ENCODE results near the gene PAPOLA. TPM values are rescaled to one million over a fixed set of nuclear protein-coding genes. Genes with fewer than 3 reads are reported as not detected.
"Not testable (repeated sequence)": the region's sequence is repeated elsewhere in the genome, so short reads cannot be mapped to it uniquely, and the experiment has no call there.

Gene PAPOLA
- total RNA-seq, 3 donors from 2014 or later = 146 to 214 (median 212) TPM

DNA sequence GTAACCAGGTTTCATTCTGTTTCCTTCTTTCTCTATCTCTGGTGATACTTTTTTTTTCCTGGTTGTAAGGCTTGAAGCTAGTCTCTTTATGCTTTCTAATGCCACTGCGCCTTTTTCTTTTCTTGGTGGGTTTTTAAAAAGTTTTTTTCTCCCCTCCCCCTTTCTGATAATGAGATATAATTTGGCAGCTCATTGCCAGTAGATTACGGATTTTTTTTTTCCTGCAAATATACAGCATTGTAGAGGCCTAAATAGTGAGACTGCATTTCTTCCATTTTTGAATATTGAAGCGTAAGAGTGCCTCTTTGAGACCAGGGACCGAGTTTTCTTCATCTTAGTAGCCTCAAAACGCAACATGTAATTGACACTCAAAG is 1.1 kb downstream of the PAPOLA start:
- ATAC-seq (no peak), DNase-seq (no peak)
- peak overlapping the region; percentile 91 for H3K4me3 ChIP-seq
- TF ChIP-seq, protein P1, sequence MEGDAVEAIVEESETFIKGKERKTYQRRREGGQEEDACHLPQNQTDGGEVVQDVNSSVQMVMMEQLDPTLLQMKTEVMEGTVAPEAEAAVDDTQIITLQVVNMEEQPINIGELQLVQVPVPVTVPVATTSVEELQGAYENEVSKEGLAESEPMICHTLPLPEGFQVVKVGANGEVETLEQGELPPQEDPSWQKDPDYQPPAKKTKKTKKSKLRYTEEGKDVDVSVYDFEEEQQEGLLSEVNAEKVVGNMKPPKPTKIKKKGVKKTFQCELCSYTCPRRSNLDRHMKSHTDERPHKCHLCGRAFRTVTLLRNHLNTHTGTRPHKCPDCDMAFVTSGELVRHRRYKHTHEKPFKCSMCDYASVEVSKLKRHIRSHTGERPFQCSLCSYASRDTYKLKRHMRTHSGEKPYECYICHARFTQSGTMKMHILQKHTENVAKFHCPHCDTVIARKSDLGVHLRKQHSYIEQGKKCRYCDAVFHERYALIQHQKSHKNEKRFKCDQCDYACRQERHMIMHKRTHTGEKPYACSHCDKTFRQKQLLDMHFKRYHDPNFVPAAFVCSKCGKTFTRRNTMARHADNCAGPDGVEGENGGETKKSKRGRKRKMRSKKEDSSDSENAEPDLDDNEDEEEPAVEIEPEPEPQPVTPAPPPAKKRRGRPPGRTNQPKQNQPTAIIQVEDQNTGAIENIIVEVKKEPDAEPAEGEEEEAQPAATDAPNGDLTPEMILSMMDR (IDR thresholded peaks at IDR 0.05) = no peak
- intact Hi-C loops (cut with DNase I, micrococcal nuclease) = no loop called here
- peaks cover 23% of the 10 kb centered on the region for H3K4me1 ChIP-seq (ENCODE audit: low read depth)
- no peaks in the 10 kb centered on the region for H3K36me3 ChIP-seq (ENCODE audit: low read depth)
- H3K9me3 ChIP-seq = no peaks in the 10 kb centered on the region

DNA sequence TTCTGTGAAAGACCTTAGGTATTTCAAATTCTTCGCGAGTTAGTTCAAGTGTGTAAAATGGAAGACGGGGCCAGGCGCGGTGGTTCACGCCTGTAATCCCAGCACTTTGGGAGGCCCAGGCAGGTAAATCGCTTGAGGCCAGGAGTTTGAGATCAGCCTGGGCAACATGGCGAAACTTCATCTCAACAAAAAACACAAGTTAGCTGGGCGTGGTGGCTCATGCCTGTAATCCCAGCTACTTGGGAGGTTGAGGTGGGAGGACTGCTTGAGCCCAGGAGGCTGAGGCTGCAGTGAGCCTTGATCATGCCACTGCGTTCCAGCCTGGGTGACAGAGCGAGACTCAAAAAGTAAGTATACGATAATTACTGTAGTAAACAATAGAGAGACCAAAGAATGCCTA is 2.2 kb downstream of the PAPOLA start:
- DNase-seq; H3K4me3 ChIP-seq; H3K36me3 ChIP-seq (ENCODE audit: low read depth); intact Hi-C loops (cut with DNase I, micrococcal nuclease); H3K9me3 ChIP-seq; ATAC-seq: not testable (repeated sequence)
- peaks cover 27% of the 10 kb centered on the region for H3K4me1 ChIP-seq (ENCODE audit: low read depth)

DNA sequence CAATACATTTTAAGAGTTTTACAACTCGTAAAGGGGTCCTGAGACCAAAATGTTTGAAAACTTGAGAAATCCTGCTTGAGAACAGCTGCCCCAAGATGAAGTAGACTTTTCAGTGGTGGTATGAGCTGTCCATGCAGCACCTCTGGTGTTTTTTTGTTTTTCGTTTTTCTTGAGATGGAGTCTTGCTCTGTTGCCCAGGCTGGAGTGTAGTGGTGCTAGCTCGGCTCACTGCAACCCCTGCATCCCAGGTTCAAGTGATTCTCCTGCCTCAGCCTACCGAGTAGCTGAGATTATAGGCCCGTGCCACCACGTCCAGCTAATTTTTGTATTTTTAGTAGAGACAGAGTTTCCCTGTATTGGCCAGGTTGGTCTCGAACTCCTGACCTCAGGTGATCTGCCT is 5.5 kb downstream of the PAPOLA start:
- ATAC-seq (no peak), DNase-seq (no peak)
- Histone ChIP-seq H3K4me1 (ENCODE audit: low read depth) (peaks cover 45% of the 10 kb centered on the region), H3K36me3 (ENCODE audit: low read depth) (no peaks in the 10 kb centered on the region), H3K4me3 (no peak overlapping the region), H3K9me3 (no peaks in the 10 kb centered on the region)
- TF ChIP-seq, protein P1 (IDR thresholded peaks at IDR 0.05) = no peak
- intact Hi-C loops (cut with DNase I, micrococcal nuclease) = no loop called here

DNA sequence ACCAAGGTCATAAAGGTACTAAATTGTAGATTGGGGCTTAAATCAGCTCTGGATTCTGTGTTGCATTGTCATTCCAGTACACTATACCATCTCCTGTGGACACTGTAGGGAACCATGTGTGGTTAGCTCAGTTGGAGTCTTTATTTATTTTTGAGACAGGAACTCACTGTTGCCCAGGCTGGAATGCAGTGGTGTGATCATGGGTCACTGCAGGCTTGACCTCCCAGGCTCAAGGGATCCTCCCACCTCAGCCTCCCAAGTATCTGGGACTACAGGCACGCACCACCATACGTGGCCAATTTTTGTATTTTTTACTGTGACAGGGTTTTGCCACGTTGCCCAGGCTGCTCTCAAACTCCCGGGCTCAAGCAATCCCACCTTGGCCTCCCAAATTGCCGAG is 6.7 kb downstream of the PAPOLA start:
- intact Hi-C loops (cut with DNase I, micrococcal nuclease) = no loop called here
- peak; percentile 25 for ATAC-seq
- Histone ChIP-seq H3K4me1 (ENCODE audit: low read depth) (peaks cover 41% of the 10 kb centered on the region), H3K36me3 (ENCODE audit: low read depth) (no peaks in the 10 kb centered on the region), H3K4me3 (no peak overlapping the region), H3K9me3 (no peaks in the 10 kb centered on the region)
- TF ChIP-seq, protein P1 (IDR thresholded peaks at IDR 0.05) = no peak
- no peak for DNase-seq

DNA sequence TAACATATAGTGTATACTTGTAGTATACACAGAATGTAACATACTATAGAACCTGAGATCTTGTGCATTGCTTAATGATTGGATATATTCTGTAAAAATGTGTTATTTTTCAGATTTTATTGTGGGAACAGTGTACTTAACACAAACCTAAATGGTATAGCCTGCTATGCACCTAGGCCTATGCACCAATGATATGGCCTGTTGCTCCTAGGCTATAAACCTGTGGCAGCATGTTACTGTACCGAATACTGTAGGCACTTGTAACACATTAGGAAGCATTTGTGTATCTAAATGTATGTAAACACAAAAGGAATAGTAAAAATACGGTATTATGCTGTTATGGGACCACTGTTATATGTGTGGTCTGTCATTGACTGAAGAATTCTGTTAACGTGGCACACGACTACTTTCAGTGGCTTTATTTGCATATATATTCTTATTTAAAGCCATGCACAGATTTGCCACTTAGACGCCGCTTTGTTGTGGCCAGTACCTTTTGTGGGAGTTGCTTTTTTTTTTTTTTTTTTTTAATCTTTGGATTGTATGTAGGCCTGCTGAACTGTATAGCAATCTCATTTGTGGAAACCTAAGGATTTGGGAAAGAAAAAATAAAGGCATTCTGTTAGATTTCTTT is 7.4 kb downstream of the PAPOLA start:
- TF ChIP-seq, protein P1 (IDR thresholded peaks at IDR 0.05) = no peak
- DNase-seq (no peak), ATAC-seq (no peak)
- Histone ChIP-seq H3K4me1 (ENCODE audit: low read depth) (peaks cover 39% of the 10 kb centered on the region), H3K4me3 (no peak overlapping the region), H3K36me3 (ENCODE audit: low read depth) (no peaks in the 10 kb centered on the region), H3K9me3 (no peaks in the 10 kb centered on the region)
- intact Hi-C loops (cut with DNase I, micrococcal nuclease) = no loop called here

DNA sequence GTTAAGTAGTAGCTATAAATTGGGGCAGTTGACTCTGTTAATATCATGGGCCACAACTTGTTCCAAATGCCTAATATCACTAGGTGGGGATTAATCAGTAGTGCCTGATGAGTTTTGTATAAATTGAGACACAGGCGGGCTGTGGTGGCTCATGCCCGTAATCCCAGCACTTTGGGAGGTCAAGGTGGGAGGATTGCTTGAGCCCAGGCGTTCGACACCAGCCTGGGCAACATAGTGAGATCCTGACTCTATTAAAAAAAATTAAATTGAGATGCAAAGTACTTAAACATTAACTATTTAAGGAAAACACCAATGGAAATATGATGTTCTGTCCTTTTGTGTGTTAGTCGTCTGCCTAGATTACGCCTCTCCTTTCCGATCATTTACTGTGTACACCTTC is 9.0 kb downstream of the PAPOLA start:
- Histone ChIP-seq H3K9me3 (no peaks in the 10 kb centered on the region), H3K4me1 (ENCODE audit: low read depth) (peaks cover 30% of the 10 kb centered on the region), H3K4me3 (no peak overlapping the region), H3K36me3 (ENCODE audit: low read depth) (no peaks in the 10 kb centered on the region)
- intact Hi-C loops (cut with DNase I, micrococcal nuclease) = no loop called here
- TF ChIP-seq, protein P1 (IDR thresholded peaks at IDR 0.05) = no peak
- no peak for ATAC-seq
- no peak for DNase-seq

All from mucosa of descending colon (tissue), 3 donors.